ENCODE data around the gene GCN1.

Gene GCN1

GRCh38 chr12:120225852-120226640, 31.5 kb upstream of the GCN1 start:
- no peak for TF ChIP-seq CTCF (IDR thresholded peaks at IDR 0.05; ENCODE audit: insufficient read depth, low read length, missing control alignments)
- DNase-seq (ENCODE audit: low read depth, low spot score): no peak
- POLR2A ChIA-PET: interaction anchor here (0.6 to 8.8 kb wide), 5 partner anchors 15 to 65 kb away, joined by 3 to 249 read pairs (median 98); partner anchors contain the start of genes PXN, RNU4-1, RNU4-2 and RPLP0
- CTCF ChIA-PET: interaction anchor here (1.0 to 17.9 kb wide), 8 partner anchors 7 to 61 kb away, joined by 3 to 1066 read pairs (median 128); partner anchors contain the start of genes PXN, RNU4-1, RNU4-2 and RPLP0
- no peak overlapping the region for H3K4me3 ChIP-seq (ENCODE audit: low read depth, low read length)

- ChIA-PET CTCF (interaction anchor here (0.9 to 17.9 kb wide), 6 partner anchors 6 to 62 kb away, joined by 3 to 1066 read pairs (median 175); partner anchors contain the start of genes PXN, RNU4-1, RNU4-2 and RPLP0), POLR2A (interaction anchor here (0.6 to 8.8 kb wide), 3 partner anchors 16 to 66 kb away, joined by 3 to 249 read pairs (median 122); partner anchors contain the start of genes RNU4-1, RNU4-2 and RPLP0)
- TF ChIP-seq CTCF (IDR thresholded peaks at IDR 0.05; ENCODE audit: insufficient read depth, low read length, missing control alignments): no peak
- no peak overlapping the region for H3K4me3 ChIP-seq (ENCODE audit: low read depth, low read length)
- no peak for DNase-seq (ENCODE audit: low read depth, low spot score)
These were observed 30.7 kb upstream of the GCN1 start for GRCh38 chr12:120225200-120225558.

GRCh38 chr12:120224304-120225199, 30.0 kb upstream of the GCN1 start:
- CTCF ChIA-PET: interaction anchor here (0.9 to 17.9 kb wide), 5 partner anchors 6 to 63 kb away, joined by 3 to 1066 read pairs (median 175); partner anchors contain the start of genes PXN, RNU4-1, RNU4-2 and RPLP0
- DNase-seq (ENCODE audit: low read depth, low spot score): no peak
- no peak overlapping the region for H3K4me3 ChIP-seq (ENCODE audit: low read depth, low read length)

GRCh38 chr12:120223458-120224303, 29.2 kb upstream of the GCN1 start:
- DNase-seq (ENCODE audit: low read depth, low spot score): no peak
- ChIA-PET POLR2A (interaction anchor here (5.8 kb wide), 1 partner anchor 22 kb away, joined by 30 read pairs; the partner anchor contains the start of gene RPLP0), CTCF (interaction anchor here (1.2 to 17.9 kb wide), 4 partner anchors 12 to 64 kb away, joined by 4 to 1066 read pairs (median 228); partner anchors contain the start of genes PXN, RNU4-1, RNU4-2 and RPLP0)
- no peak overlapping the region for H3K4me3 ChIP-seq (ENCODE audit: low read depth, low read length)
- TF ChIP-seq CTCF (IDR thresholded peaks at IDR 0.05; ENCODE audit: insufficient read depth, low read length, missing control alignments): no peak

More at GRCh38 chr12:120224304-120225199, 30.0 kb upstream of the GCN1 start:
- POLR2A ChIA-PET: interaction anchor here (5.8 to 8.8 kb wide), 3 partner anchors 23 to 67 kb away, joined by 30 to 249 read pairs (median 122); partner anchors contain the start of genes RNU4-1, RNU4-2 and RPLP0
- no peak for TF ChIP-seq CTCF (IDR thresholded peaks at IDR 0.05; ENCODE audit: insufficient read depth, low read length, missing control alignments)

- no peak overlapping the region for H3K4me3 ChIP-seq (ENCODE audit: low read depth, low read length)
- TF ChIP-seq CTCF (IDR thresholded peaks at IDR 0.05; ENCODE audit: insufficient read depth, low read length, missing control alignments): no peak
- CTCF ChIA-PET: interaction anchor here (16.9 to 17.9 kb wide), 2 partner anchors 19 to 37 kb away, joined by 280 to 1066 read pairs; partner anchors contain the start of genes PXN and RPLP0
- DNase-seq (ENCODE audit: low read depth, low spot score): no peak
- POLR2A ChIA-PET: interaction anchor here (5.8 kb wide), 1 partner anchor 21 kb away, joined by 30 read pairs; the partner anchor contains the start of gene RPLP0
These were observed 27.8 kb upstream of the GCN1 start for GRCh38 chr12:120222288-120222832.
